ENCODE results near the gene BARHL1.

BARHL1 gene

GRCh38 chr9:132631280-132631679 is 48.9 kb downstream of the BARHL1 start:
- DNase-seq (ENCODE audit: low read depth), result peak; percentile 11
- TF ChIP-seq CTCF (IDR thresholded peaks at IDR 0.05; ENCODE audit: control insufficient read depth, insufficient read depth, low read depth, low read length, missing control alignments), result peak; percentile 8
- no peak overlapping the region for H3K4me3 ChIP-seq (ENCODE audit: control insufficient read depth, low read depth, low read length)

GRCh38 chr9:132631685-132632084 is 49.3 kb downstream of the BARHL1 start:
- H3K4me3 ChIP-seq (ENCODE audit: control insufficient read depth, low read depth, low read length), result no peak overlapping the region
- DNase-seq (ENCODE audit: low read depth), result no peak
- no peak for TF ChIP-seq CTCF (IDR thresholded peaks at IDR 0.05; ENCODE audit: control insufficient read depth, insufficient read depth, low read depth, low read length, missing control alignments)

- no peak for DNase-seq (ENCODE audit: low read depth)
- no peak overlapping the region for H3K4me3 ChIP-seq (ENCODE audit: control insufficient read depth, low read depth, low read length)
- no peak for TF ChIP-seq CTCF (IDR thresholded peaks at IDR 0.05; ENCODE audit: control insufficient read depth, insufficient read depth, low read depth, low read length, missing control alignments)
Measured at GRCh38 chr9:132632413-132633129, 50.2 kb downstream of the BARHL1 start.

GRCh38 chr9:132634327-132634726 is 51.9 kb downstream of the BARHL1 start:
- no peak for DNase-seq (ENCODE audit: low read depth)

GRCh38 chr9:132637351-132637750 is 54.9 kb downstream of the BARHL1 start:
- no peak overlapping the region for H3K4me3 ChIP-seq (ENCODE audit: control insufficient read depth, low read depth, low read length)
- TF ChIP-seq CTCF (IDR thresholded peaks at IDR 0.05; ENCODE audit: control insufficient read depth, insufficient read depth, low read depth, low read length, missing control alignments), result no peak
- DNase-seq (ENCODE audit: low read depth), result no peak

More at GRCh38 chr9:132634327-132634726, 51.9 kb downstream of the BARHL1 start:
- no peak overlapping the region for H3K4me3 ChIP-seq (ENCODE audit: control insufficient read depth, low read depth, low read length)
- no peak for TF ChIP-seq CTCF (IDR thresholded peaks at IDR 0.05; ENCODE audit: control insufficient read depth, insufficient read depth, low read depth, low read length, missing control alignments)

- TF ChIP-seq CTCF (IDR thresholded peaks at IDR 0.05; ENCODE audit: control insufficient read depth, insufficient read depth, low read depth, low read length, missing control alignments), result no peak
- H3K4me3 ChIP-seq (ENCODE audit: control insufficient read depth, low read depth, low read length), result no peak overlapping the region
- no peak for DNase-seq (ENCODE audit: low read depth)
Measured at GRCh38 chr9:132637801-132638200, 55.4 kb downstream of the BARHL1 start.
